GM19324 (cell line): ENCODE measurements around the gene TEX51.

Experiments
- ATAC-seq: cut with Tn5 transposase; IDR thresholded peaks from one replicate; pipeline ENCODE4 v1.9.1; 2021; ENCODE audit warnings: mild to moderate bottlenecking, moderate library complexity; ENCODE audit not compliant: unreplicated experiment, low FRiP score

TEX51 gene

DNA sequence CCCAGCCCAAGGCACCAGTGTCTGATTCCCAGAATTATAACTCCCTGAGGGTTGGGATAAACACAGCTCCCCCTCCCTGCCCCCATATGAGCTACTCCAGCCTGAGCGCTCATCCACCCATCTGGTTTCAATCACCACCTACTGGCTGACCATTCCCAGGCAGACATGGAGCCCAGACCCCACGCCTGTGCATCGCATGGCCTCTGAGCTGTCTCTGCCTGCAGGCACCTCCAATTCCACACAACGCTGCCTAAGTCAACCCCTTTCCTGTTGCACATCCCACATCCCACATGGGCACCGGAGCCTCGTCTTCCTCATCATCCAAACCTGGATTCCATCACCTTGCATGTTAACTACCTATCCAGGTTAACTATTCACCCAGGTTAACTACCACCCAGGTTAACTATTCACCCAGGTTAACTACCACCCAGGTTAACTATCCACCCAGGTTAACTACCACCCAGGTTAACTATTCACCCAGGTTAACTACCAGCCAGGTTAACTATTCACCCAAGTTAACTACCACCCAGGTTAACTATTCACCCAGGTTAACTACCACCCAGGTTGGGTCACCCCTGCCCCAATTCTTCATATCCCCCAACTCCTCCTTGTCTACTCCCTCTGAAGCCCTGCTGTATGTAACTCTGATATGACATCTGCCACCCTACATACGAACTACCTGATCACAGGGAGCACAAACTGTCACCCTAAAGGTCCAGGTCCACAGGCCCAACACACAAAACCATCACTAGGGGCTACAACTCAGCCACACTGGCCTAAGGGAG lies 47.8 kb downstream of the TEX51 start:
- ATAC-seq: no peak

DNA sequence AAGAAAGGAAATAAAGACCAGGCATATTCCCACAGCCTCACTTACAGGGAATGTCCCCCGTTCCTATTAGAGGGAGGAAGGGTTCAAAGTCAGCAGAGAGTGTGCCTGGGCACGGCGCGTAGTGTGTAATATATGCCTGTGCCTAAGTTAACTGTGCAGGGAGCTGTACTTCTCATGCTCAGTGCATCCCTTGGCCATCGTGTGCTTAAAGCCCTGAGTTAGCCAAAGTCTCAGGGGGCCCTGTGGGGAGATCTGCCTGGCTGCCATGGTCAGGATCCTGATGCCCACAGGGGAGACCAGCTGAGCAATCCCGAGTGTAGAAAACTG lies 48.4 kb downstream of the TEX51 start:
- ATAC-seq: no peak

DNA sequence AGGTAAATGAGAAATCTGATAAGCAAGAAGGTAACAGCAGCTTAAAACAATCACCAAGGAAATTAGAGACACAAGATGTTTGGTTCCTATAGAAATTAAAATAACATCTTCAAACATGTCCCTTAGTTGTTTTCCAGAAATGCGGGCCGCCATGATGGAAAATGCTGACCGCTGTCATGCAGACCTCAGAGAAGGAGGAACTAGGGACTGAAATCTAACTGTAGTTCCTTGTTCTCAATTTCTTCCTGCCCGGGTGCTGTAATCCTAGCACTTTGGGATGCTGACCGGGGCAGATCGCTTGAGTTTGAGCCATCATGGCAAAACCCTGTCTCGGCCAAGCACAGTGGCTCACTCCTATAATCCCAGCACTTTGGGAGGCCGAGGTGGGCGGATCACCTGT lies 51.1 kb downstream of the TEX51 start:
- no peak for ATAC-seq

GRCh38 chr2:126950504-126950903 lies 51.8 kb downstream of the TEX51 start:
- no peak for ATAC-seq
